CD1c-positive myeloid dendritic cell (primary cell): ENCODE measurements around the gene SCO1.

ENCODE experiments used
- DNase-seq: peaks from one replicate; pipeline ENCODE4 v3.0.0-alpha.2; 2016; ENCODE audit errors: extremely low spot score

SCO1 gene

DNA sequence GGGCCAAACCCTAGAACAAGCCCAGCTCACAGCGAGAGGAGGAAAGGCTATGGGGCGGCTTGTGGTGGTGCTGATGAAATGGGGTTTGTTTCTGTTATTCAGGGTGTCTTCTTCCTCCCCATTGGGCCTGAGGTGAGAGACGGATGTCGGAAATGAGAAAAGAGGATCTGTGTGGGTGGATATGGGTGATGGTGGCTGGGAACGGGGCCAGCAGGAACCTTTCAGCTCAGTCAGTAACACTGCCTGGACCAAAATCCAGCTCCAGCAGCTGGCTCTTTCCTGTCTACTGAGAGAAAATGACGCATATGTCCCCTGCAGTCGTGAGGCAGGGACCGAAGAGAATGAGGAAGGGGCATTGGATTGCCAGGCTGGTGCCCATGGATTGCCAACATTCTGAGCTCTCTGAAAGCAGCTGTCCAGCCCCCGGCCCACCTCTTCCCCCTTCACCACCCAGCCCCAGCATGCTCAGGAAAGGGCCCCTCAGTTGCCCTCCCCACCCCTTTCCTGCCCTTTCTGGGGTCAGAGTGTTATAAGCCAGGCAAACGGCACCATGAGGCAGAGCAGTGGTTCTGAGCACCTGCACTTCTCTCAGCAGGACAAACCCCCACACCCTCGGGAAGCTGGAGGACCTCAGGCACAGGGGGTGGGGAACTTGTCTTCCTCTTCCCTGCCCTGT, 44.2 kb downstream of the SCO1 start:
- peak; percentile 63 for DNase-seq

DNA sequence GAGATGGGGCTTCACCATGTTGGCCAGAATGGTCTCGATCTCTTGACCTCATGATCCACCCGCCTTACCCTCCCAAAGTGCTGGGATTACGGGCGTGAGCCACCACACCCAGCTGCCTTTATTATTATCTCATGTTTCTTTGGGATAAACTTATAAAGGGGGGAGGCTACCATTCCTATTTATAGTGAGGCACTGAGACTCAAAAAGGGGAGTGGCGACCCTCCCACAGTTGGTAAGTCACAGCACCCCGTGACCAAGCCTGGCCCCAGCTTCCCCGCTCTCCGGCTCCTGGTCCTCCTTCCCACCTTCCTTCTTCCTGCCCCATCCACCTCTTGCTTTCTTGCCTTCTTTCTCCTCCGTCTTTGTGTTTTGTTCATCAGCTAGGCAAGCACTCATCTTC, 45.4 kb downstream of the SCO1 start:
- DNase-seq: no peak

DNA sequence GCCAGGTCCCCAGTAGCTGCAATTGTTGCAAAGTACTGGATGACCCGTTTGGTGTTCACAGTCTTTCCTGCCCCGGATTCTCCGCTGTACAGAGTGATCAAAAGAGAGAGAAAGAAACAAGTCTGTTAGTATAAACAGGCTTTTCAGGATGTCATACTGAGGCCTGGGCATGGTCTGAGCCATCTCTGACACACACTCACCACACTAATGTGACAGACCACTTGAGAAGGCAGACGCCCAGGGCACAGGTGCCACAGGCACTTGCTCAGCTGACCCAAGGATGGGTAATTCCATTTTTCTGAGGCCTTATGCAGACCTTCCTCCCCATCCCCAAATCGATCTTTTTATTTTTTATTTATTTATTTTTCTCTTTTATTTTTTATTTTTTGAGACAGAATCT, 47.7 kb downstream of the SCO1 start:
- DNase-seq: no peak

DNA sequence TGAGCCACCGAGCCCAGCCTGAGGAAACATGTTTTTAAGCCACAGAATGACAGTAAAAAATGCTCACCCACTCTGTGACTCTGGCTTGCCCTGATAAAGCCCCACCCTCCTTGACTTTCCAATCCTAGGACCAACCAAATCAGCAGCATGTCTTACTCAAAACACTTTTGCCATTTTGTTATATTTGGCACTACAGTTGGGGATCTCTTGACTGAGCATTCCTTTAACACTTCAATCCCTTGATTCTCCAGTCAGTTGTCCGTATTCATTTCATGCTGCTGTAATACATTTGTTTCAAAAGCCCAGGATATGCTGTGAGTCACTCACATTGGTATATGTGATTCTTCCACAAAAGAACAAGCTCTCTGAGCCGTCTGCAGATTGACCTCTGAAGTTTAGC, 48.4 kb downstream of the SCO1 start:
- no peak for DNase-seq

DNA sequence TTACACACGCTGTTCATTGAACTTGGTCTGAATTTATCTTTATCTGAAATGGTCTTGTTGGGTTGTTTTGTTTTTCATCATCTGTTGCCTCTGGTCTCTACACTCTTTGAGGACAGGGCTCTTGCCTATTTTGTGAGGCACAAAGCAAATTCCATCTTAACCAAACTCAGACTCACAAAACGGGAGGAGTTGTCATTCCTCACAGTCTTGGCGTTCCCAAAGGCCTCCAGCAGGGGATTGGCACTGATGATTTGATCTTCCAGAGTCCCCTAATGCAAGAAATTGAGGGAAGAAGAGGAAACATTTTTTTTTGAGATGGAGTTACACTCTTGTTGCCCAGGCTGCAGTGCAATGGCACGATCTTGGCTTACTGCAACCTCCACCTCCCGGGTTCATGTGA, 49.0 kb downstream of the SCO1 start:
- DNase-seq: no peak

DNA sequence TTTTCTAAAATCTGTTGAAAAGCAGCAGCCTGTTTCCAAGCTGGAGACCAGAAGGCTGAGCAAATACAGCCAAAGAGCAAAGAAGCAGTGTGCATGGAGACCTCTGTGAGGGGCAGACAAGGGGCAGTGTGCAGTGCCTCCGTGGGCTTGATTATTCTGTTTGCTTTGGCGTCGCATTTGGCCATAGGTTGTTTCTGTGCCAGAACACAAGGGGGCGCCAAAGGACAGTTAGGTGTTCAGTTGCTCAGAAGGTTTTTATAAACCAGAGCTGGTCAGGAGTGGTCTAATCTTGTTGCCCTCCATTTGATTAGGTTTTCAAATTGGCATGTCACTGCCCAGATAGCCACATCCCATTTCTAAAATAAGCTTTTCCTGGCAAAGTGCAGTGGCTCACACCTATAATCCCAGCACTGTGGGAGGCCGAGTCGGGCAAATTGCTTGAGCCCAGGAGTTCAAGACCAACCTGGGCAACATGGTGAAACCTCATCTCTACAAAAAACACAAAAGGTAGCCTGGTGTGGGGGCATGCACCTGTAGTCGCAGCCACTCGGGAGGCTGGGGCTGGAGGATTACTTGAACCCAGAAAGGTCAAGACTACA, 50.8 kb downstream of the SCO1 start:
- peak; percentile 66 for DNase-seq

DNA sequence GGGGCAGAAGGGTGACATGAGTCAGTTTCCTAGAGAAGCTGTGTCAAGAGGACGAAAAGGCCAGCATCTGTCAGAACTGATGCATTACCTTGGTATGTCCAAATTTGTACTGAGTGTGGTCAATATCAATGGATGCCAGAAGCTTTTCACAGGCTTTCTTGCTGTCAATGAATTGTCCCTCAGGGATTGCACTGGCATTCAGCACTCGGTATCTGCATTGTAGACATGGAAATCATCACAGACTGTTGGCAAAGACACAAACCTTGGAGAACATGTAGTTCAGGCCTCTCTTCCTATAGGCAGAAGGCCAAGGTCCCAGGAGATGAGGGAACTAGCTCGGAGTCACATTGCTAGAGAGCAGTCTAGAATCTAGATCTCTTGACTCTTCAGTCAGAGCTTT, 56.9 kb downstream of the SCO1 start:
- DNase-seq: no peak

DNA sequence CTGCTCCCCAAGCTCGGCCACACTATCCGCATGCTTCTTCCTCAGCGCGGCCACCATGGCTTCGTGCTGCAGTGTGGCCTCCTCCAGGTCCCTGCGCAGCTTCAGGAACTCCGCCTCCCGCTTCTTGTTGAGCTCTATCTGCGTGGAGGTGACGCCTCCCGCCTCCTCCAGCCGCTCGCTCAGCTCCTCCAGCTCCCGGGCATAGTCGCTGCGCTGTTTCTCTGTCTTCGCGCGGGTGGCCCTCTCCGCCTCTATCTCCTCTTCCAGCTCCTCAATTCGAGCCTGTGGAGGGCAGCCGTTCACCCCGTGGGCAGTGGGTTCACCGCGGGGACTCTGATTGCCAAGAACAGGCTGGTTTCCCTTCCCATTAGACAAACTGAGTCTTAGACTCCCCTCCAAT, 59.2 kb downstream of the SCO1 start:
- DNase-seq: no peak

DNA sequence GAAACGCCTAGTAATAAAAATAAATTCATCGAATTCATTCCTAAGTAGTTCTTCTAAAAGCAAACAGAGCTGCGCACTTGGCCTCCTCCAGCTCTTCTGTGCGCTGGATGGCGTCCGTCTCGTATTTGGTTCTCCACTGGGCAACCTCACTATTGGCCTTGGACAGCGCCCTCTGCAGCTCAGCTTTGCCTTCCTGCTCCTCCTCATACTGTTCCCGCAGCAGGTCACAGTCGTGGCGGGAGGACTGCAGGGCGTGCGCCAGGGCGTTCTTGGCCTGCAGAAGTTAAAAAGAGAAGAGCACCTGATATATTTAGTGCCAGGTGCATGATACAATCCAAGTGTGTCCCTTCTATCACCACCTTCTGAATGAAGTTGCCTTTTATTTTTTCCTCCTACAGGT, 62.0 kb downstream of the SCO1 start:
- DNase-seq: no peak

DNA sequence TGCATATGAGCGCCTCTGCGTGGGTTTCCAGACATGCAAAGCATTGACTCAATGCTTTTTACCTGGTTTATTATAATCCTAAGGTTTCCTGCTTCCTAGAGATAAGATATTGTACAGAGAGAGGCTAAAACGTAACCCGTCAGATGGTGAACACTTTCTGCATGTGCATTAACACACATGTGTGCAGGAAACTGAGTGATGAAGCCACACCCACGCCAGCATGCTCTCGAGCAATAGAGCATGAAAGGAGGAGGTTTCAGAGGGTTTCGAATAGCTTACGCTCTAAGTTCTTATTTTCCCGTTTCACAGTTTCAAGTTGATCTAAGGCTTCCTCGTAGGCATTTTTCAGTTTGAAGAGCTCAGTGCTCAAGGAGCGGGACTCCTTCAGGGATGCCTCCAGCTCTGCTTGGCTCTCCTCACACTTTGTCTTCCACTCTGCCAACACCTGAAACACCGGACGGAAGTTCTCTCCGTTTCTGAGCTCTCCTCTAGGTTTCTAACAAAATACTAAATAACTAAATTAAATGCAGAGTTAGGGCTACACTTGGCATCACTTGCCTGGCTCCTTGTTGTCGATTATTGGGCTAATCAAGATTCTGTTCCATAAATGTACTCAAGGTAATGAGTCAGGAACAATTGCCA, 63.5 kb downstream of the SCO1 start:
- no peak for DNase-seq

DNA sequence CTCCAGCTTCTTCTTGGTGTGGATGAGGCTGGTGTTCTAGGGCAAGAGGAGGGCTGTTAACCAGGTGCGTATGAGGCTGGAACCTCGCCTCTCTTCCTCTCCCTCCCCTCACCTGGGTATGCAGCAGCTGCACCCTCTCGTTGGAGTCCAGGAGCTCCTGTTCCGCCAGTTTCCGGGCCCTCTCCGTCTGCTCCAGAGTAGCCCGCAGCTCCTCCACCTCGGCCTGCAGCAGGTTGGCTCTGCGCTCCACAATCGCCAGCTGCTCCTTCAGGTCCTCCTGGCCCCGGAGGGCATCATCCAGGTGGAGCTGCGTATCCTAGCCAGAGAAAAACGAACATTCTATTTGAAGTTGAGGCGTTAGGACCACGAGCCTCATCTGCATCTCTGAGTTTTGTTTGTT, 65.6 kb downstream of the SCO1 start:
- no peak for DNase-seq

DNA sequence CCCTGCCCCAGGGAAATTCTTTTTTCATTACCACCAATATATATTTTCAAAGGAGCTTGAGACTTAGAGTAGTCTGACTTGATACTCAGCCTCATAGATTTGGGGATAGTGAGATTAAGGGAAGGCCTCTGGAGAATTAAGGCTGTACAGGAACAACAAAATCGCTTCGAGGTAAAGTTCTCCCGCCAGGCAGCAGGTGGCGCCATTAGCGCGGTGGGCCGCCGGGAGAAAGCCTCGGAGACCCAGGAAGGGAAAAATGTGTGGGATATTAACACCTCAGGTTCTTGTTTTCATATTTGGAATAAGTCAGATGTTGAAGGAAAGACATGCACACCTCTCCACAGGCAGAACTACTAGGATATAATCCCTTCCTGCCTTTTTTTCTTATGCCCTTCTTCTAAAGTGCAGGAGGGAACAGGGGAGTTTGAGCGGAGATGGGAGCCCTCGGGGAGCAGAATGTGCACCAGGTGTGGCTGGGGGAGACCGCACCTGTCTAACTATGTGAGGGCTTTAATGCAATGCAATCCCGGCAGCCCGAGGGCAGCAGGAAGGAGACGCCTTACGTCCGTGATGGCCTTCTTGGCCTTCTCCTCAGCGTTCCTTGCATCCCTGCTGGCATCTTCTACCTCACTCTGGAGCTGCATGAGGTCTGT, 66.2 kb downstream of the SCO1 start:
- DNase-seq: peak; percentile 19

DNA sequence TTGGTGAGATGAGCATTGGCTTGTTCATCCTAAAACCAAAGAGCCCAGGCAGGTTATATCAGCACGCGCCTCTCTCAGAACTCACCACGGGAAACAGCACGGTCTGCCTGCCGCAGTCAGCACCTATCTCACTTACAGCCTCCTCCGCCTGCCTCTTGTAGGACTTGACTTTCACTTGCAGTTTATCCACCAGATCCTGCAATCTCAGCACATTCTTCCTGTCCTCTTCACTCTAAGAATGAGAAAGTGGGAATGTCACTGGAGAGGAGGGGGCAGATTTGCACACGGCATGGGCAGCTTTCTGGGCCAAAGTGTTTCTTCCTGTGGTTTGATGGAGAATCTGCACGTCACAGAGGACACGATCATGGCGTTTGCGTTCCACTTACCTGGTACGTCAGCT, 67.6 kb downstream of the SCO1 start:
- no peak for DNase-seq

DNA sequence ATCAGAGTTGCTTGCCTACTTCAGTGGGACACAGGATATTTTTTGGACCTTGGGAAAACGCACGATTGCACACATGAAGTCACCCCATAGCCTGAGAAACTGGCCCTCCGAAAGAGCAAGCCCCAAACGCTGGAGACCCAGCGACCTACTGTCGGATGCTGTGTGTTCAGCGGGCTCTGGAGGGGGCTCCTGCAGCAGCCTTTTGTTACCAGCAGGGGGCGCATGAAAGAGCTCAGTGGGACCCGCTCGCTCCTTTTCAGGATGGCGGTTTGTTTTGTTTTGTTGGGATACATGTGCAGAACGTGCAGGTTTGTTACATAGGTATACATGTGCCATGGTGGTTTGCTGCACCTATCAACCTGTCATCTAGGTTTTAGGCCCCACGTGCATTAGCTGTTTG, 68.6 kb downstream of the SCO1 start:
- DNase-seq: no peak

DNA sequence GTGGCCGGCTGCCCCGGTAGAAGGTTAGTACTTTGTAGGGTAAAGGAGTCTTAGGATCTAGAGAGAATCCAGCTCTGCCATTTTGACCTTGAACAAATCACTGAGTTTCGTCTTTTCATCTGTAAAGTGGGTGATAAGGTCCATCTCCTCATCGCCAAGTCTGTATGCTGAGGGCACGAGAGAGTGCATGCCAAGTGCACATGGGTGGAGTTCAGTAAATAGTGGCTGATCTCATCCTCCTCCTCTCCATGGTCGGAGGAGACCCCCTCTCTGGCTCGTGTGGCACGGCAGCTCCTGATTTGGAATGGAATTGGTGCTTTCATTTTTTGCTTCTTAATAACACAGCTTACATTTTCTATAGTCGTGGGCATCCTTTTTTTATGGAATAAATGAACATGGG, 70.9 kb downstream of the SCO1 start:
- no peak for DNase-seq

DNA sequence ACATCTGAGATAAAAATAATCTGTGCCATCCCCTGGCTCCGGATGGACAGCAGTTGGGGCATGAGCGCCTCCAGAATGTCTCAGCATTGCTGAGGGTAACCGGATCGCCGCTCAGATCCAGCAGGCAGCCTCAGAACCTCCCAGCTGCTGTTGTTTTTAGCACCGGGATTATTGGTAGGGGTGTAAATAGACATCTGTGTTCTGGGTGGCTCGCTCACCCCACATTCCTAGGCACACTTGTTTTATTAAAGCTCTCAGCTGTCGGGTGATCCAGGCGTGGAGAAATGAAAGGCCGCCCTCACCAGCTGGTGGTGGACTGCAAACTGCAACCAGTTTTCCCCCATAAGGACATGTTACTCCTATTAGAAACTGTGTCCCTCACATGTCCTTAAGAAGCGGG, 72.4 kb downstream of the SCO1 start:
- DNase-seq: no peak

DNA sequence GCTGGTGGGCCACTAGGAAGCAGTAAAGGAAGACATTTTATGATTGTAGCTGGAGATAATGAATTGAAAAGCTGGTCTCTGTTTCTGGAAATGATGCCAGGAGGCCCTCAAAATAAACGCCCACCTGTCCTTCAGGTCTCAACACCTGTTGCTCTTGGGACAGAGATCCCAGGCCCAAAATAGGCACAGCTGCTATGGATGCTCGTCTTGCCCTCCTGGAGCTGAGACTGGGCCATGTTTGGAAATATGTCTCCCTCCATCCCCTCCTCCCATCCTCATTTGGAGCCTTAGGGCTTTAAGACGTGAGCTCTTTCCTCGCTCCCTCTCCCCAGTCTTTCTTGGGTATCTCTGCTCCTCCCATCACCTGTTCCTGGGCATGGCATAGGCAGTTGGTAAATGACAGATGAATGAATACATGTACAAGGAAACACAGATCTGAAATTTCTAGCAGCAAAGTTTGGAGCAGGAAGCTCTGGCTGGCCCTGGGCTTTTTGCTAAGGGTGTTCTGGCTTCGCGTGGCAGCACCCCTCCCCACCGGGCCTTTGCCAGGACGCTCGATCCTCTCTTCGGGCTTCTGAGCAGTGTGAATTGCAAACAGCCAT, 73.5 kb downstream of the SCO1 start:
- DNase-seq: no peak

DNA sequence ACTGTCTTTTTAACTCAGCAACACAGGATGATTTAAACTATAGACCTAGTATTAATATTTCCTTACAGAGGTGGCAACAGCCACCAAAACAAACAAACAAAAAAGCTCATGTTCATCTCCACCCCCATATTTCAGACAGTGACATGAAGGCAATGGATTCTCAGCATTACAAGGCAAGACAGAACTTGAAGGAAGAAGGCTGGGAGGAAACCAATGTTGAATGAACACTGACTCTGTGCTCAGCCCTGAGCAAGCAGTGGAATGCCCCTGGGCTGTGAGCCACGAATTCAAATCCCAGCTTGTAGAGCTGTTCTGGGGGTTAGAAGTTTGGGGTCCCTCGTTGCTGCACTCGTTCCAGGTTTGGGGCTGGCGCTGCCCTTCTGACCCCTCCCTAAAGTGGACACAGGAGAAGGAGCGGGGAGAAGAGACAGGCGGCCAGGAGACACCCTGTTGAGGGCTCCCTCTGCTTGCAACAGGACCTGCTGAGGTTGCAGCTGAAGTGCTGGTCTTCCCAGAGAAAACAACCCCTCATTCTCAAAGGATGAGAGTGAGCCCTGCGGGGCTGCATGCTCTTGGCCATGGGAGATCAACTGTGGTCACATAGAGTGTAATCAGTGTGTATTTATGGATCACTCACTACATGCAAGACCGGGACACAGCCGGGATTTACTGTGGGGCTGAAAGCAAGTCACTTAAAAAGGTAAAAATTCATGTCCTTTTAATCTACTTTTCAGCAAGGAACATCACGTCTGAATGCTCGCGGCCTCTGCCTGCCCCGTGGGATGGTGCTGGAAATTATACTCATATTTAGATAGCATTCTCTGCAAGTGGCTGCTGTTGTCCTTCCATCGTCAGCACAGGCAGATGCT, 74.5 kb downstream of the SCO1 start:
- no peak for DNase-seq
